GM19463 (cell line): ENCODE measurements around the gene PSMC3IP.
"Not testable (repeated sequence)": the region's sequence is repeated elsewhere in the genome, so short reads cannot be mapped to it uniquely, and the experiment has no call there.

Experiments
- ATAC-seq: cut with Tn5 transposase; IDR thresholded peaks from one replicate; pipeline ENCODE4 v1.9.1; 2021; ENCODE audit warnings: mild to moderate bottlenecking, moderate library complexity; ENCODE audit not compliant: unreplicated experiment

Gene PSMC3IP

GRCh38 chr17:42541041-42541833 lies 36.3 kb downstream of the PSMC3IP start:
- ATAC-seq, result no peak

GRCh38 chr17:42540558-42540957 lies 37.0 kb downstream of the PSMC3IP start:
- not testable (repeated sequence) for ATAC-seq

GRCh38 chr17:42538482-42538881 lies 39.0 kb downstream of the PSMC3IP start:
- ATAC-seq, result no peak

- ATAC-seq, result no peak
Measured at GRCh38 chr17:42537826-42538451, 39.6 kb downstream of the PSMC3IP start.

GRCh38 chr17:42537156-42537805 lies 40.2 kb downstream of the PSMC3IP start:
- ATAC-seq, result no peak

GRCh38 chr17:42536372-42537155 lies 41.0 kb downstream of the PSMC3IP start:
- peak; percentile 71 for ATAC-seq

- peak; percentile 85 for ATAC-seq
Measured at GRCh38 chr17:42536048-42536371, 41.5 kb downstream of the PSMC3IP start, which contains the start of gene NAGLU. TSS of gene NAGLU (plus strand) at chr17:42536241. CDS start at chr17:42536273, 32 bp downstream.

GRCh38 chr17:42535155-42536047 lies 42.1 kb downstream of the PSMC3IP start:
- ATAC-seq, result no peak

GRCh38 chr17:42531455-42532354 lies 45.8 kb downstream of the PSMC3IP start:
- no peak for ATAC-seq

GRCh38 chr17:42530952-42531454 lies 46.5 kb downstream of the PSMC3IP start:
- no peak for ATAC-seq

- ATAC-seq, result no peak
Measured at GRCh38 chr17:42529061-42529460, 48.5 kb downstream of the PSMC3IP start.

- no peak for ATAC-seq
Measured at GRCh38 chr17:42527932-42528331, 49.6 kb downstream of the PSMC3IP start.

- no peak for ATAC-seq
Measured at GRCh38 chr17:42526031-42526444, 51.5 kb downstream of the PSMC3IP start.

GRCh38 chr17:42525221-42525620 lies 52.3 kb downstream of the PSMC3IP start:
- ATAC-seq, result no peak

GRCh38 chr17:42522798-42523278 lies 54.7 kb downstream of the PSMC3IP start:
- no peak for ATAC-seq
